Muscle of back (tissue), 11 donors: ENCODE results near the gene ACAP3. TPM values are rescaled to one million over a fixed set of nuclear protein-coding genes. Genes with fewer than 3 reads are reported as not detected.

ENCODE experiments used
- DNase-seq, 3 donors: peaks; one replicate each; pipeline versions ENCODE4 v3.0.0 to v3.0.0-alpha.2; 2013
- polyA plus RNA-seq, 10 donors: library from polyadenylated mRNA; unstranded; fragments of 120-200 nt; gene quantifications; one replicate each; pipeline ENCODE4 v1.2.1, GENCODE V29; 2013; ENCODE audit not compliant: insufficient read length in 10 of 10

The ACAP3 gene
- polyA plus RNA-seq, 10 donors, result 23.6 to 57.8 (median 40.0) TPM

- DNase-seq, result no peak
Measured at GRCh38 chr1:1345384-1345783, 37.7 kb upstream of the ACAP3 start.

- no peak for DNase-seq
Measured at GRCh38 chr1:1344655-1345361, 37.1 kb upstream of the ACAP3 start.

DNA sequence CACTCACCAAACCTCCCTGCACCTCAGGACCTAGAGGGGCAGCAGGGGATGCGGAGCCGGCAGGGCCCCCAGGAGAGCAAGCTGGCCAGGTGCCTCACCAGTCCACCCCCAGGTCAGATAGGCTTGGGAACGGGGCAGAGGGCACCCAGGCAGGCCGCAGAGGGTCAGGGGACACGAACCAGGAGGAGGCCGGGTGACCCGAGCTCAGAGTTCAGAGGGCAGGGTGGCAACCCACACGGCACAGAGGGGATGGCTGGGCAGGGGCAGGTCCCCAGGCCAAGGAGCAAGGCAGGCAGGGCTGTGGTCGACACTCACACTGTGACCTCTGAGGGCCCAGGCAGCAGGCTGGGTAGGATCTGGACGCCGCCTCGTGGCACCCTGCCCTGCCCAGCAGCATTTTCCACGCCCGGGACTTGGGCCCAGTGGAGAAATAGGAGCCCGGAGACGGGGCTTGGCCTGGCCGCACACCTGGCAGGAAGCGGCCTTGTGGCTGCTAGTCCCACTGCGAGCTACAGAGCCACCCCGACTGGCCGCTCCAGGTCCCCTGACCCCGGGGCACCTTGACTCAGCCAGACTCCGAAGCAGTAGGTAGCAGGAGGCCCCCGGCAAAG is 36.2 kb upstream of the ACAP3 start:
- DNase-seq, result no peak

DNA sequence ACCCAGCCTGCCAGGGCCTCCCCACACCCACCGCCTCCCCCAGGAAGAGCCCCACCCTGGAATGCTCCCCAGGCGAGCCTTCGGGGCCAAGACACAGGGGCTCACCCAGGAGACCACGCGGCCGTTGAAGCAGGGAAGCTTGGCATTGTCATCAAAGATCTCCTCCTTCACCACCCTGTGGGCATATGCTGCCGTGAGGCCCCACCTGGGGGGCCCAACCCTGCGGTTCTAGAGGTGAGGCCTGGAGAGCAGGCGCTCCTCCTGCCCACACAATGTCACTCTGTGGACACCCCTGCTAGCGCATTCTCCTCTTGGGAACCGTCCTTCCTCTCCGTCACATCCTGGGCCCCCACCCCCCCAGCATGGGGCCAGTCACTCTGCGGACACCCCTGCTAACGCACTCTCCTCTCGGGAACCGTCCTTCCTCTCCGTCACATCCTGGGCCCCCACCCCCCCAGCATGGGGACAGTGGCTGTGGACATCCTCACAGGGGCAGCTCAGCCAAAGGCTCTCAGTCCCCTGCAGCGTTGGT is 34.9 kb upstream of the ACAP3 start:
- no peak for DNase-seq

- no peak for DNase-seq
Measured at GRCh38 chr1:1342061-1342562, 34.4 kb upstream of the ACAP3 start.

GRCh38 chr1:1341549-1342021 is 33.9 kb upstream of the ACAP3 start:
- no peak for DNase-seq

- DNase-seq, result no peak
Measured at GRCh38 chr1:1340791-1341548, 33.2 kb upstream of the ACAP3 start.

DNA sequence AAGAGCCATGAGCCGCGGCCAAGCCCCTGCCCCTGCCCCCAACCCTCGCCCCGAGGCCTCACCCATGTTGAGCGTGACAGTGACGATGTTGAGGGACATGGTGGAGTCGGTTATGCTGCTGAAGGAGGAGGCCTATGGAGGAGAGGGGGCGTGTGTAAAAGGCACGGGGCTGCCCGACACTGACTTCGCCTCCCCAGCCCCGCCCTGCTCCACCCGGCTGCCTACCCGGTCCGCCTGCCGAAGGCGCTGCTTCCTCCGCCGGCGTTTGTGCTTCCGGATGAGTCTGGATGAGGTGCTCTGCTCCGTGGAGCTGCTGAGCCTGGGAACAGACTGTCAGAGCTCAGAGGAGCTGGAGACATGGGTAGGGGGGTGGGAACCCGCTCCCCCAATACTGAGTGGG is 32.5 kb upstream of the ACAP3 start:
- no peak for DNase-seq

DNA sequence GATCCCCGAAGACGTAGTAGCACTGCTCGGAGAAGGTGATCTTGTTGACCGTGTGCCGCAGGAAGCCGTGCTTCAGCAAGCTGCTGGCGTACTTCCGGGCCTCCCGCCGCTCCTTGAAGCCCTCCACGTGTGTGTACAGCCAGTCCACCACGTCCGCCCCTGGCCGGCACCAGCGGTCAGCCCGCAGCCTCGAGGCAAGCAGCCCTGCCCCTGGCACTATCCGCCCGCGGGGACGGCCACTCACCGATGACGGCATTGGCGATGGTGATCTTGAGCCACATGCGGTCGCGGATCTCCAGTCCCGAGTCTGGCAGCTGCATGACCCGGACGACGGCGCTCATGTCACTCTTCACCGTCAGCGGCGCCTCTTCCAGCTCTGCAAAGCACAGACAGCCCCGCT is 30.5 kb upstream of the ACAP3 start:
- no peak for DNase-seq

DNA sequence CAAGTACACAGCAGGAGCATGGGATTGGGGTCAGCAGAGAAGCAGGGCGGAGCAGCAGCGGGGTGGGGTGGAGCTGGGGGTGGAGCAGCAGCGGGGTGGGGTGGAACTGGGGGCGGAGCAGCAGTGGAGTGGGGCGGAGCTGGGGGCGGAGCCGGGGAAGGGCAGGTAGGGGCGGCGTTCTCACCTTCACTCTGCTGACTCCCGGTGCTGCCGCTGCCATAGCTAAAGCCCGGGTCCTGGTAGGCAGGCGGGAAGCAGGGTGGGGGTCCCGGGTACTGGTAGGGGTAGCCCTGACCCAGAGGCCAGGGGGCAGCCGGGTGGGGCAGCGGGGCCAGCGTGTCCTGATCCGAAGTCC is 30.0 kb upstream of the ACAP3 start:
- DNase-seq, result no peak

DNA sequence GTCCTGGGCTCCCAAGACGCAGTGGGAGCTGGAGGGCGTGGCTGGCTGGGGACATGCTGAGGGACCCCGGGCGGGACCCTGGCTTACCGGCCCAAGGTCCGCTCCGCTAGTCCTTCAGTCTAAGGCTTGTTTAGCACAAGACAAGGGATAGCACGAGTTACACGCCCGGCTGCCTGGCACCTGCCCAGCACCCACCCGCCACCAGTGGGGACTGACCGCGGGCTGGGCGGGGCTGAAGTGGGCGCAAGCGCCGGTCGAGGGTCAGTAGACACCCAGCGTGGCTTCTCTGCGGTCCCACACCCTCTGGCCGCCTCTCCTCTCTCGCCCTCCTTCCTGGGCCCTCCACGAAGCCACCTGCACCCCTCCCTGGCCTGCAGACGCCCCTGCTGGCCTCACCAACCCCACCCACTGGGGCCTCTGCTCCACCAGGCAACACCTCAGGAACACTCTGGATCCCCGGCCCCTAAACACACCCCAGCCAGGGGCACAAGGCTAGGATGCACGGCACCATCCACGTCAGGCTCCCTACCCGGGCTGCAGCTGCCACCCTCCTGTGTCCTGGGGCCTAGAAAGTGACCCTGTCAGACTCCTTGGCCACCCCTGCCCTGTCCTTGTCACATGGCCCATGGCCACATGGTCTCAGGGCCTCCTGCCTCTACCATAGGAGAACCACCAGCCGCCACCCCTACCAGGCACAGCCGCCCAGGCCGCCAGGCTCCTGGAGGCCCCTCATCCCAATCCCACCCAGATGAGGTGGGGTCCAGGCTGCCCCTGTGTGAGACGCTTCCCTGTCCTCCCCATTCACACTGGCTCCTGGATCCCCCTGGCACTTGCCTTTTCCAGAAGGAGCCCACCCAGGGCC is 29.4 kb upstream of the ACAP3 start:
- DNase-seq, result no peak

DNA sequence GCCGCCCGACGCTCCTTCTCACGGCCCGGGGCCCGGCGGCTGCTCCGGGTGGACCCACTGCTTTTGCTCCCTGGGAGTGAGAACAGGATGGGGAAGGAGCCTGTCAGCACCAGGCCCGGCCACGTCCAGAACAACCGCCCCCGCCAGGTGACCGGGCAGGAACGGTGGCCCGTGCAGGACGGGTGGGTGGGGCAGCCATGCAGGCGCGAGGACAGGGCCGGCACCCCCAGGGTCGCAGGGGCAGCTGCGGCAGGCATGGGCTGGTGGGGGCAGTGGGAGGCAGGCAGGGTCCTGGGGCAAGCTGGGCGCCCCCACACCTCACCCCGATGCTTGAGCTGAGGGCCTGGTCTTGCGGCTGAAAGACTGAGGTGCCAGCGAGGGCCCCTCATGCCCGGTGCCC is 28.7 kb upstream of the ACAP3 start:
- no peak for DNase-seq

- DNase-seq, result no peak
Measured at GRCh38 chr1:1335792-1336248, 28.1 kb upstream of the ACAP3 start.

DNA sequence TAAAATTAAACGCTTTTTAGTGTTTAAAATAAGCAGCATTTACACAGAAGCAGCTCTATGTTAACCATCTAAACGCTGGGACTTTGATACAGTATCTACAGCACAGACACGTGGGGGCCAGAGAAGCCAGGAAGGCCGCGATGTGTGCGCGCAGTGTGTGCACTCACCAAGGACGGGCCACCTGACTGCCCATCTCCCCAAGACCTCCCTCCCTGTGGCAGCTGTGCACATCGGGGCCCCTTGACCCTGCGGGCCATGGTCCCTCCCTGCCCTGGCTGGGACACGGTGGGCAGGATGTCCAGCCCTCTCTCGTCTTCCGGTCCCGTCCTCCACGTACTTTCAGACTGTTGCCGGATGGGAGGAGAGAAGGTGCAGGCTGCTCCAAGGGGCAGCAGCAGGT is 27.6 kb upstream of the ACAP3 start:
- no peak for DNase-seq

DNA sequence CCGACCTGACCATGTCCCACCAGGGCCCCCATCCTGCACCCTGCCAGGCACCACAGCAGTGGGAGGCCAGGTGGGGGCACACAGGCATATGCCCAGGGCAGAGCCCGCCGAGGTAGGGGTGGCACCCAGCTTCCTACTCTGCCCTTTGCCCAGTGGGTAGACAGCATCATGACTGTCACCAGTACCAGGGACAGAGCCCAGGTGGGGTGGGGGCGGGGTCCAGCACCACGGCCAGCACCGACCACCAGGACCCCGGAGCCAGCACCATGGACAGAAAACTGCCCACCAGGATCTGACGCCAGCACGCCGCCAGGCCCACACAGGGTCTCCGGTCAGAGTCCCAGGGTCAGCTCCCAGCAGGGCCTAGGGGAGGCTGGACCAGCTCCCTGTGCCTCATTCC is 27.1 kb upstream of the ACAP3 start:
- no peak for DNase-seq

GRCh38 chr1:1333551-1334241 is 26.0 kb upstream of the ACAP3 start:
- DNase-seq, result no peak

- no peak for DNase-seq
Measured at GRCh38 chr1:1332774-1333480, 25.2 kb upstream of the ACAP3 start.

GRCh38 chr1:1332031-1332755 is 24.5 kb upstream of the ACAP3 start:
- no peak for DNase-seq
